SK-N-SH treated with all-trans-retinoic acid at 6 μM for 48 hours (cell line): ENCODE results near the gene MAP2K1.
"Not testable (repeated sequence)": the region's sequence is repeated elsewhere in the genome, so short reads cannot be mapped to it uniquely, and the experiment has no call there.

Experiments used
- ATAC-seq: fragments of 200-7000 bp; cut with Tn5 transposase; 3 replicates; pipeline ENCODE4 v1.9.1; 2020; ENCODE audit warnings: mild to moderate bottlenecking, moderate library complexity
- ARNTL ChIP-seq: fragments of 450-650 bp; formaldehyde crosslinking; IDR thresholded peaks from 2 replicates; pipeline ENCODE4 v1.5.0; 2020; ENCODE audit warnings: low read depth, mild to moderate bottlenecking, moderate library complexity, borderline replicate concordance
- BACH2 ChIP-seq: fragments of 250-450 bp; sonication (Bioruptor Pico); IDR thresholded peaks from 2 replicates; pipeline ENCODE4 v1.9.0; 2021; ENCODE audit warnings: mild to moderate bottlenecking, borderline replicate concordance
- CREB5 ChIP-seq: fragments of 250-450 bp; sonication (Bioruptor Pico); IDR thresholded peaks from 2 replicates; pipeline ENCODE4 v1.5.1; 2020; ENCODE audit warnings: low read depth, mild to moderate bottlenecking, moderate library complexity
- CSDC2 ChIP-seq: fragments of 250-450 bp; sonication (Bioruptor Pico); IDR thresholded peaks from 2 replicates; pipeline ENCODE4 v1.5.0; 2020; ENCODE audit warnings: mild to moderate bottlenecking, moderate library complexity
- CSRNP3 ChIP-seq: fragments of 250-450 bp; sonication (Bioruptor Pico); IDR thresholded peaks from 2 replicates; pipeline ENCODE4 v1.5.1; 2021; ENCODE audit warnings: mild to moderate bottlenecking, moderate library complexity
- ESRRG ChIP-seq: fragments of 250-450 bp; sonication (Bioruptor Pico); IDR thresholded peaks from 2 replicates; pipeline ENCODE4 v1.6.1; 2021; ENCODE audit warnings: mild to moderate bottlenecking
- GLIS3 ChIP-seq: fragments of 250-450 bp; sonication (Bioruptor Pico); IDR thresholded peaks from 2 replicates; pipeline ENCODE4 v1.5.0; 2020; ENCODE audit warnings: mild to moderate bottlenecking, moderate library complexity
- ISL1 ChIP-seq: fragments of 250-450 bp; sonication (Bioruptor Pico); IDR thresholded peaks from 2 replicates; pipeline ENCODE4 v2.1.2; 2022; ENCODE audit warnings: mild to moderate bottlenecking, moderate library complexity
- PATZ1 ChIP-seq: fragments of 250-450 bp; sonication (Bioruptor Pico); IDR thresholded peaks from 2 replicates; pipeline ENCODE4 v1.8.0; 2020; ENCODE audit warnings: mild to moderate bottlenecking, moderate library complexity, borderline replicate concordance
- POU6F1 ChIP-seq: fragments of 250-450 bp; sonication (Bioruptor Pico); IDR thresholded peaks from 2 replicates; pipeline ENCODE4 v1.8.0; 2021; ENCODE audit warnings: low read depth, mild to moderate bottlenecking, moderate library complexity, borderline replicate concordance
- PPARA ChIP-seq: fragments of 250-450 bp; sonication (Bioruptor Pico); IDR thresholded peaks from 2 replicates; pipeline ENCODE4 v1.5.0; 2020; ENCODE audit warnings: mild to moderate bottlenecking, borderline replicate concordance
- RARB ChIP-seq: fragments of 250-450 bp; sonication (Bioruptor Pico); IDR thresholded peaks from 2 replicates; pipeline ENCODE4 v1.8.0; 2021; ENCODE audit warnings: mild to moderate bottlenecking, moderate library complexity
- SNAI2 ChIP-seq: fragments of 250-450 bp; sonication (Bioruptor Pico); IDR thresholded peaks from 2 replicates; pipeline ENCODE4 v1.5.0; 2020; ENCODE audit warnings: mild to moderate bottlenecking, moderate library complexity
- TCF4 ChIP-seq: fragments of 250-450 bp; sonication (Bioruptor Pico); IDR thresholded peaks from 2 replicates; pipeline ENCODE4 v1.8.0; 2021; ENCODE audit warnings: mild to moderate bottlenecking, moderate library complexity, borderline replicate concordance
- TSHZ2 ChIP-seq: fragments of 250-450 bp; sonication (Bioruptor Pico); IDR thresholded peaks from 2 replicates; pipeline ENCODE4 v1.5.0; 2020; ENCODE audit warnings: mild to moderate bottlenecking, moderate library complexity
- ZC3H10 ChIP-seq: fragments of 250-450 bp; sonication (Bioruptor Pico); IDR thresholded peaks from 2 replicates; pipeline ENCODE4 v1.5.1; 2021; ENCODE audit warnings: mild to moderate bottlenecking, moderate library complexity
- ZFP3 ChIP-seq: fragments of 250-450 bp; sonication (Bioruptor Pico); IDR thresholded peaks from 2 replicates; pipeline ENCODE4 v1.5.0; 2020; ENCODE audit warnings: mild to moderate bottlenecking, moderate library complexity
- ZFP30 ChIP-seq: fragments of 450-650 bp; formaldehyde crosslinking; IDR thresholded peaks from 2 replicates; pipeline ENCODE4 v1.5.0; 2022; ENCODE audit warnings: mild to moderate bottlenecking, moderate library complexity
- ZNF70 ChIP-seq: fragments of 450-650 bp; formaldehyde crosslinking; IDR thresholded peaks from 2 replicates; pipeline ENCODE4 v1.5.0; 2020; ENCODE audit warnings: mild to moderate bottlenecking, moderate library complexity
- ZNF8 ChIP-seq: fragments of 450-650 bp; formaldehyde crosslinking; IDR thresholded peaks from 2 replicates; pipeline ENCODE4 v1.5.0; 2020; ENCODE audit warnings: mild to moderate bottlenecking, moderate library complexity

Gene MAP2K1

GRCh38 chr15:66386204-66387123 lies at the start of gene MAP2K1:
MAP2K1 (plus strand) TSS chr15:66386912; CDS start chr15:66387348, 436 bp downstream.
- peak; percentile 96 for ATAC-seq
- no peak for TF ChIP-seq ZC3H10 (CRISPR knock-in tag)

- ATAC-seq: not testable (repeated sequence)
Observed at GRCh38 chr15:66348530-66348929, 38.2 kb upstream of the MAP2K1 start.

- ATAC-seq: no peak
- TF ChIP-seq ARNTL (CRISPR knock-in tag) (no peak), ZNF8 (no peak), ZFP3 (no peak), ESRRG (no peak), CSRNP3 (CRISPR knock-in tag) (no peak), ISL1 (CRISPR knock-in tag) (no peak), RARB (no peak), ZFP30 (CRISPR knock-in tag) (no peak), TCF4 (CRISPR knock-in tag) (no peak), CREB5 (CRISPR knock-in tag) (no peak), POU6F1 (no peak), SNAI2 (CRISPR knock-in tag) (no peak), GLIS3 (CRISPR knock-in tag) (no peak), PATZ1 (CRISPR knock-in tag) (no peak), BACH2 (CRISPR knock-in tag) (no peak), CSDC2 (no peak), ZNF70 (CRISPR knock-in tag) (no peak), TSHZ2 (CRISPR knock-in tag) (no peak), PPARA (CRISPR knock-in tag) (no peak)
Observed at GRCh38 chr15:66356077-66356358, 30.7 kb upstream of the MAP2K1 start.
